ENCODE data around the gene ART5.
"Not testable (repeated sequence)": the region's sequence is repeated elsewhere in the genome, so short reads cannot be mapped to it uniquely, and the experiment has no call there.

The ART5 gene

DNA sequence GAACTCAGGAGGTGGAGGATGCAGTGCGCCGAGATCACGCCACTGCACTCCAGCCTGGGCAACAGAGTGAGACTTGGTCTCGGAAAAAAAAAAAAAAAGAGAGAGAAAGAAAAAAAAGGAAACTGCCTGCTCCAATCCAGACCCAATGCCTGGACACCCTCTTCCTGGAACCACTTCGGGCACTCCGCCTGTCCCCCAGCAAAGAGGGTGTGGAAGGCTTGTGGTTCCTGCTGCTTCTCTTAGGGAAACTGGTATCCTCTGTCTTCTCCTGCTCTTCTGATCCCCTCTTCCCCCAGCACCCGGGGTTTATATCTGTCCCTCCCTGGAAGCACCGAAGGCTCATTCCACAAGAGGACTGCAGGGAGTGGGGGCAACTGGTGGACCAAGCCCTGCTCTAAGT is 16.5 kb upstream of the ART5 start:
- DNase-seq: no peak

GRCh38 chr11:3657331-3657730 is 15.5 kb upstream of the ART5 start:
- not testable (repeated sequence) for DNase-seq

- DNase-seq: no peak
These were observed 13.8 kb upstream of the ART5 start for GRCh38 chr11:3655547-3655946.

GRCh38 chr11:3652514-3652913 is 10.7 kb upstream of the ART5 start:
- DNase-seq: not testable (repeated sequence)

- DNase-seq: not testable (repeated sequence)
These were observed 7.6 kb upstream of the ART5 start for GRCh38 chr11:3649374-3649773.

DNA sequence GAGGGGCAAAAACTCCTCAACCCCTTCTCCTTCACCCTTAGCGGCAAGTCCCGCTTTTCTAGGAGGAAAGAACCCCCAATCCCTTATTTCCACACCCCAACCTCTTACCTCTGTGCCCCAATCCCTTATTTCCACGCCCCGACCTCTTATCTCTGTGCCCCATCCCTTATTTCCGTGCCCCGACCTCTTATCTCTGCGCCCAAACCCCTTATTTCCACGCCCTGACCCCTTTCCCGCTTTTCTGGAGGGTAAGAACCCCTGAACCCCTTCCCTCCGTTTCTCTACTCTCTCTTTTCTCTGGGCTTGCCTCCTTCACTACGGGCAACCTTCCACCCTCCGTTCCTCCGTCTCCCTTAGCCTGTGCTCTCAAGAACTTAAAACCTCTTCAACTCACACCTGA is 7.1 kb upstream of the ART5 start:
- DNase-seq: not testable (repeated sequence)

GRCh38 chr11:3645552-3645951 is 3.8 kb upstream of the ART5 start:
- DNase-seq: no peak

- DNase-seq: no peak
These were observed 3.0 kb upstream of the ART5 start, which contains the start of gene ART1 for GRCh38 chr11:3644817-3645235. ART1 (plus strand) TSS chr11:3645128; CDS start chr11:3659214, 14,086 bp downstream.

DNA sequence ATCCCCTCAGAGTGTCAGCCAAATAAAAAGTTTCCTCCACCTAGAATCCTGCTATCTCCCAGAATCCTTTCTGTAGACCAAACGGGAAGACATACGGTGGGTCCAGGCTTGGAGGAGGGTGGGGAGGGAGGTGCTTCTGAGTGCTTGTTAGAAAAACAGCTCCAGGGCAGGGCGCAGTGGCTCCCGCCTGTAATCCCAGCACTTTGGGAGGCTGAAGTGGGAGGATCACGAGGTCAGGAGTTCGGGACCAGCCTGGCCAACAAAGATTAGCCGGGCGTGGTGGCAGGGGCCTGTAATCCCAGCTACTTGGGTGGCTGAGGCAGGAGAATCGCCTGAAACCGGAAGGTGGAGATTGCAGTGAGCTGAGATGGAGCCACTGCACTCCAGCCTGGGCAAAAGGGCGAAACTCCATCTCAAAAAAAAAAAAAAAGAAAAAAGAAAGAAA is 1.3 kb upstream of the ART5 start:
- not testable (repeated sequence) for DNase-seq

GRCh38 chr11:3642071-3642951 is 519 bp upstream of the ART5 start:
- DNase-seq: peak in 14 of 58 donors; percentile 2 to 39 (median 12)

GRCh38 chr11:3641191-3641590 is 601 bp downstream of the ART5 start:
- no peak for DNase-seq

- DNase-seq: no peak
These were observed 2.0 kb downstream of the ART5 start for GRCh38 chr11:3639841-3640240.

- no peak for DNase-seq
These were observed 3.3 kb downstream of the ART5 start for GRCh38 chr11:3638513-3638912.

GRCh38 chr11:3637201-3637600 is 4.6 kb downstream of the ART5 start:
- no peak for DNase-seq

- no peak for DNase-seq
These were observed 6.0 kb downstream of the ART5 start for GRCh38 chr11:3635641-3636375.

DNA sequence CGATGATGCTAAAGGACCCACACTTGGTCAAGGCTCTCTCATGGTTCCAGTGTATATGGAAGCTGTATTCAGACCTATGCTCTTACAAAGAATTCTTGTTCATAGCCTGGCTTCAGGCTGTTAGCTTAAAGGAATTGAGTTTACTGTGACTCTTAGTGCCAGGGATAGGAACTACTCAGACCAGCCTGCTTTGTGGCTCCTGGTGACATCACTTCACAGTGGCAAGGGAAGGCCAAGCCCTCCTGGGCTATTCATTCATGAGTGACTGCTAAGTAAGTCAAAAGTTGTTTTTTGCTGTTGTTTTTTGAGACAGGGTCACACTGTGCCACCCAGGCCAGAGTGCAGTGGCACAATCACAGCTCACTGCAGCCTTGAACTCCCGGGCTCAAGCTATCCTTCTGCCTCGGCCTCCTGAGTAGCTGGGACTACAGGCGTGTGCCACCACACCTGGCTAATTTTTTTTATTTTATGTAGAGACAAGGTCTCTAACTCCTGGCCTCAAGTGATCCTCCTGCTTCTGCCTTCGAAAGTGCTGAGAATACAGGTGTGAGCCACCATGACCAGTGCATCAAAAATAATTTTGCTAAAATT is 9.6 kb downstream of the ART5 start:
- no peak for DNase-seq

DNA sequence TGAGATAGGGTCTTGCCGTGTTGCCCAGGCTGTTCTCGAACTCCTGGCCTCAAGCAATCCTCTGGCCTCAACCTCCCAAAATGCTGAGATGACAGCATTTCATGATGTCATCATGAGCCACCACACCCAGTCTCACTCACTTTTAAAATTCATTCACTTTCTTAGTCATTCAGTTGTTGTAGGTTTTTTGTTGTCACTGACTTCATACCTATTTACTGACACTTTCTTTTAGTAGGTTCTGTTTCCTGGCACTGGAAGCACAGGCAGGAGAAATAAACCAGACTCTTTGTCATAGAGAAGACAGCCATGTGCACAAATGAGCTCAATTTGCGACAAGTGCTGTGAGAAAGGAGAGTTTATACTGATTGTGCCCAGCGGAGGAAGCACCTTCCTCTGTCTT is 10.5 kb downstream of the ART5 start:
- no peak for DNase-seq

- DNase-seq: no peak
These were observed 14.5 kb downstream of the ART5 start for GRCh38 chr11:3627291-3627690.

DNA sequence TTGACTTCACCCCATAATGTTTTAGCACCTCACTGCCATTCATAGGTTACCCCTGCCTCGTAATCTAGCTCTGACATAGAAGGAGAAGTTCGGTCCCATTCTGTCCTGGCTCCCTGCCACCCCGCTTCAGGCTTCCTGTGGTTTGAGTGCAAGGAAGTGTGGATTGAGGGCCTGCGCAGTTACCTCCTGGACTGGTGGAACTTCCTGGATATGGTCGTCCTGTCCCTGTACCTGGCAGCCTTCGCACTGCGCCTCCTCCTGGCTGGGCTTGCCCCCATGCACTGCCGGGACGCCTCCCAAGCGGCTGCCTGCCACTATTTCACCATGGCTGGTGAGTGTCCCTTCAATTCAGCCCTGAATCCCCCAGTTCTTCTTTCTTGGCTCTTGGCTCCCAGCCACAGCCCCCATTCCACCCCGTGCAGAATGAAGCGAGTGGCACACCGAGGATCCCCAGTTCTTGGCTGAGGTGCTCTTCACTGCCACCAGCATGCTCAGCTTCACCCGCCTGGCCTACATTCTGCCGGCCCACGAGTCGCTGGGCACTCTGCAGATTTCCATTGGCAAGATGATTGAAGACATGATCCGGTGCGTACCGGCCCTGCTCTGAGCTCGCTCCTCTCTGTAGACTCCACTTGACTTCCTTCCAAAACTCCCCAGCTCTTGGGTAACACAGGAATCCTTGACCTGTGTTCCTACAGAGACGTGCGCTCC is 15.4 kb downstream of the ART5 start:
- peak in 16 of 58 donors; percentile 2 to 42 (median 16) for DNase-seq

- no peak for DNase-seq
These were observed 17.9 kb downstream of the ART5 start for GRCh38 chr11:3623767-3624458.

GRCh38 chr11:3623121-3623520 is 18.7 kb downstream of the ART5 start:
- no peak for DNase-seq
